ENCODE measurements around the gene USP9X.
"Not testable (repeated sequence)": the region's sequence is repeated elsewhere in the genome, so short reads cannot be mapped to it uniquely, and the experiment has no call there.

Gene USP9X

DNA sequence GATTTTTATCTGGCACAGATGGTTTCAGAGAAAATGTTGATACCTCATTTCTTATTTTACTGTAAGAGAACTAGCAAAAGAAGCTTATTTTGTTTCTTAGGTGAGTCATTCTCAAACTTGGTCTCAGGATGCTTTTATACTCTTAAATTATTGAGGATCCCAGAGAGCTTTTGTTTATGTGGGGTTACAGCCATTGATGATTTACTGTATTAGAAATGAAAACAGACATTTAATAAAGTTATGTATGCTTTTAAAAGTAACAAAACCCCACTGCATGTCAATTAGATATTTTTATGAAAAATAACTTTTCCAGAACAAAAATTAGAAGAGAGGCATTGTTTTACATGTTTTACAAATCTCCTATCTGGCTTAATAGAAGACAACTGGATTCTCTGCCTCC, 12.1 kb downstream of the USP9X start:
- Mint-ChIP-seq H3K4me1 (ENCODE audit: low read depth) (peaks cover 66% of the 10 kb centered on the region), H3K4me3 (peak overlapping the region; percentile 17), H3K9me3 (ENCODE audit: low read depth) (no peaks in the 10 kb centered on the region), H3K27ac (peak overlapping the region; percentile 54), H3K27me3 (no peaks in the 10 kb centered on the region), H3K36me3 (no peaks in the 10 kb centered on the region)

DNA sequence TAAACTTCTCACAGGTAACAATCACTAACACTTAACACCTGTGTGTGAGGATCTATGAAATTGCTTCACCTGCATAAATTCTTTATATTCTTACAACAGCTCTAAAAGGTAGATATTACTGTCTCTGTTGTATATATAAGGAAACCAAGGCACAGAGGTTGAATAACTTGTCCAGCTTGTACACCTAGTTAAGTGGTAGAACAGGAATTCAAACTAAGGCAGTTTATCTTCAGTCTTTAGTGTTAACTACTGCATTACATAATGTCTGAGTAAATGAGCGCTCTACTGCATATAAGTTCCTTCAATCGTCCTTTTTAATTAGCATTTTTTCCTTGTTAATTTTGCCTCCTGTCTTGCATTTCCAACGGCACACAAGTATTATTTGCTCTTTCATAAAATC, 15.0 kb downstream of the USP9X start:
- no peaks in the 10 kb centered on the region for H3K36me3 Mint-ChIP-seq
- H3K4me1 Mint-ChIP-seq (ENCODE audit: low read depth) = peaks cover 66% of the 10 kb centered on the region
- no peak overlapping the region for H3K4me3 Mint-ChIP-seq
- H3K27ac Mint-ChIP-seq = peak overlapping the region; percentile 66
- H3K9me3 Mint-ChIP-seq (ENCODE audit: low read depth) = no peaks in the 10 kb centered on the region
- H3K27me3 Mint-ChIP-seq = no peaks in the 10 kb centered on the region

DNA sequence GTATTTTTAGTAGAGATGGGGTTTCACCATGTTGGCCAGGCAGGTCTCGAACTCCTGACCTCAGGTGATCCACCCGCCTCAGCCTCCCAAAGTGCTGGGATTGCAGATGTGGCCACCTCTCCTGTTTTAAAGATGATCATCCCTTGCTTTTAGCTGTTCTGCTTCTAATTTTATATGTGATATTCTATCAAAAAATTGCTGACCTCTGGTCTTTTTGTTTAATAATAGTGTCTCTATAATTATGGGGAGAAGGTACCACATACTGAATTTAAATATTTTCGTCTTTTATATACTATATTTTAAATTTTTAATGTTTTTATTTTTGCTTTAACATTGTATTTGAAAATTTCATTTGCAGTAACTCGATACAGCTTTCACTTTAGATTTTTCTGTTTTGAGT, 15.6 kb downstream of the USP9X start:
- Mint-ChIP-seq H3K27me3 (no peaks in the 10 kb centered on the region), H3K36me3 (no peaks in the 10 kb centered on the region), H3K4me1 (ENCODE audit: low read depth) (peaks cover 66% of the 10 kb centered on the region), H3K9me3 (ENCODE audit: low read depth) (no peaks in the 10 kb centered on the region), H3K4me3 (no peak overlapping the region), H3K27ac (no peak overlapping the region)

DNA sequence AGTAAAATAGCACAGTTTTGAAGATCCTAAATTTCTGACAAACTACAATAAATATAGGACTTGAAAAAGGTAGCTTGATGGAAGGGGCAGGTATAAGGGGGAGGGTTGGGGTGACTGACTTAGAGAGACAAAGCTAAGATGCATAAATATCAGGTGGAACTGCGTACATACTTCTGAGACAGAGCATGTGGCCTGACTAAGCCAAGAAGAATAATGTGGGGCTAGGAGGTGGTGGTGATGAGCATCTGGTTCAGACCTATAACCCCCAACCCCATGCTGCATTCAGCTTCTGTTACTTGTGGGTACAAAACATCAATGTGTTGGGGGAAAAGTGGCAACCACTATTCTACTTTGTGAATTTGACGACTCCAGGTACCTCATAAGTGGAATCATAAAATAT, 19.8 kb downstream of the USP9X start:
- no peak overlapping the region for H3K4me3 Mint-ChIP-seq
- H3K27me3 Mint-ChIP-seq = no peaks in the 10 kb centered on the region
- no peaks in the 10 kb centered on the region for H3K9me3 Mint-ChIP-seq (ENCODE audit: low read depth)
- peaks cover 64% of the 10 kb centered on the region for H3K4me1 Mint-ChIP-seq (ENCODE audit: low read depth)
- peaks cover 4% of the 10 kb centered on the region for H3K36me3 Mint-ChIP-seq
- peak overlapping the region; percentile 58 for H3K27ac Mint-ChIP-seq

DNA sequence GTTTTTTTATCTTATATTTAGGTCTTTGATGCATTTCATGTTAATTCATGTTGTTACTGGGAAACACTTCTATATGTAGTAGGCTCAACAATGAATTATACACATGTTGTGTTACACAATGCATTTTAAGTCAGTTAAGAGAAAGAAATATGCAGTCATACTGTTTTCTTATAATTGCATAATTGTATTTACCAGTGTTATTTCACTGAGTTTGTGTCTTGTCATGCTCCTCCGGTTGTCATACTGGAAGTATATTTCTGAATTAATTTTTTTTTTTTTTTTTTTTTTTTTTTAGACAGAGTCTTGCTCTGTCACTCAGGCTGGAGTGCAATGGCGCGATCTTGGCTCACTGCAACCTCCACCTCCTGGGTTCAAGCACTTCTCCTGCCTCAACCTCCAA, 21.0 kb downstream of the USP9X start:
- H3K36me3 Mint-ChIP-seq, H3K27ac Mint-ChIP-seq: not testable (repeated sequence)
- peaks cover 72% of the 10 kb centered on the region for H3K4me1 Mint-ChIP-seq (ENCODE audit: low read depth)

DNA sequence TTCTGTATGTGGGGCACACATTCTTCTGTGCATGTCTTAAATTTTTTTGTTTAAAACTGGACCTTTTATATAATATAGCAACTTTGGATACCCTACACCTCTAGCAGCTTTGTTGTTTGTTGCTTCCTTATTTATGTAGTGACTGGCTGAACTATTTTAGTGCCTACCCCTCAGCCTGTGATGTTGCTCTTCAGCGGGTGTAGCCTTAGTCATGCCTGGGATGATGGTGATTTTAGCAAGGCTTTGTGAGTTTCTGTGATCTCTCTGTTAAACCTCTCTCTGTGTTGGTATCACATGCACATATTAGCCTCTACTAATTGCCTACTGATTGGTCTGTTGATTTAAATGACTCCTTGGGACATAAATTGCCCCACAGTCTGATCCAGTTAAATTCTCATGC, 22.8 kb downstream of the USP9X start:
- no peak overlapping the region for H3K4me3 Mint-ChIP-seq
- peaks cover 75% of the 10 kb centered on the region for H3K4me1 Mint-ChIP-seq (ENCODE audit: low read depth)
- H3K27me3 Mint-ChIP-seq = no peaks in the 10 kb centered on the region
- peaks cover 4% of the 10 kb centered on the region for H3K36me3 Mint-ChIP-seq
- no peaks in the 10 kb centered on the region for H3K9me3 Mint-ChIP-seq (ENCODE audit: low read depth)
- peak overlapping the region; percentile 64 for H3K27ac Mint-ChIP-seq

More for the DNA sequence above, 21.0 kb downstream of the USP9X start:
- H3K4me3 Mint-ChIP-seq; H3K9me3 Mint-ChIP-seq (ENCODE audit: low read depth); H3K27me3 Mint-ChIP-seq: not testable (repeated sequence)

DNA sequence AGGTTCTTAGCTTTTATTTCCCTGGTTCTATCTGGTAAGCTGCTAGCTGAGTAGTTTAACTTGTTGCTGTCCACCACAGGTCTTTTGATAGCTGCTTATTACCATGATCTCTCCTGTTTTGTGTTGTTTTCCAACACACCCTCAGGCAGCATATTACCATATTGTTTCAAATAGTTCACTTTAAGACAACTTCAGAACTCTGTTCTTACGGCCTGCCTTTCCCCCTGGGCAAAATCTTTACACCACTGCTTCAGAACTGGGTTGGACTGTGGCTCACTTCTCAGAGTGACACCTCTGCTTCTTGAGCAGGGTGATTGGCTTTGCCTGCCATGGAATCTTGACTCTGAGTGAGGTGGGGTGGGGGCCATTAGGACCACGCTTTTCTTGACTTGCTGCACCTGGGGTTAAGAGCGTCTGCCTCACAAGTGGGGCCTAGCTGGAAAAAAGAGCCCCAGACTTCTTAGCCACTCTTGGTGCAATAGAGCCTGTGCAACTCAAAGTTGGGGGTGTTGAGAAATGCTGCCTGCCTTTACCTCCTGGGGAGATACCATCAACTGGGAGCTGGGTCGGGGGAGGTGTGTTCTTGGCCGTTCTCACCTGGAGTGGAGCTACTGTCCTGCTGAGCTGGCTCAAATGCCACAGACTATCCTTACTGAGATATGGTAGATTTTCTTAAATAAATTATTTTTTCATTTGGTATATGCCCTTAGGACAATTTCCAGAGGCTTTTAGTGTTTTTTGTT, 23.4 kb downstream of the USP9X start:
- Mint-ChIP-seq H3K9me3 (ENCODE audit: low read depth) (no peaks in the 10 kb centered on the region), H3K27ac (peak overlapping the region; percentile 64), H3K4me1 (ENCODE audit: low read depth) (peaks cover 72% of the 10 kb centered on the region), H3K27me3 (no peaks in the 10 kb centered on the region), H3K36me3 (peaks cover 4% of the 10 kb centered on the region), H3K4me3 (peak overlapping the region; percentile 3)

DNA sequence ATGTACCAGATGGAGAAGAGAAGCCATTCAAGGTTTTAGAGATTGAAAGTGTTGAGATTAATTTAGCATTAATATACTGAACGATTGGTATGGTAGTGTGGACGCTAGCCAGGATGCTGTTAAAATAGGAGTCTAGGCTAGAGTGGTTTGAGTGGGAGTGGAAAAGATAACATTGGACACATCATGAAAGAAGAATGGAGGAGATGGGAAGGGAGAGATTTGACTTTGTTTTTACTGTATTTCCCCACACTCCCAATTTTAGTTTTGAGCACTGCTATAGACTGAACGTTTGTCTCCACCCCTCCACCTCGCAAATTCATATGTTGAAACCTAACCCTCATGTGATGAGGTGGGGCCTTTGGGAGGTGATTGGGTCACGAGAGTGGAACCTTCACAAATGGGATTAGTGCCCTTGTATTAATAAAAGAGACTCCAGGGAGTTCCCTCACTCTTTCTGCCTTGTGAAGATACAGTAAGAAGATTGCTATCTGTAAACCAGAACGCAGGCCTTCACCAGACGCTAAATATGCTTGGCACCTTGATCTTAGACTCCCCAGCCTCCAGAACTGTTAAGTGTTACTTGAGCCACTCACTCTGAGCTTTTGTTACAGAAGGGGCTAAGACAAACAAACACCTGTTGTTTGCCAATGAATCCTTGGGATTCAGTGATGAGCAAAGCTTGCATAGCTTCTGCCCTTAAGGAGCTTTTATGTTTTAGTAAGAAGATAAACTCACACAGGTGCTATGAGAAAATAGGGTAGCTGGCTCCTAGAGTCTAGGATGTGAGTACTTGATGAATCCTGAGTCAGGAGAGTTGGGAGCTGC, 25.8 kb downstream of the USP9X start:
- Mint-ChIP-seq H3K9me3 (ENCODE audit: low read depth) (no peaks in the 10 kb centered on the region), H3K4me3 (peak overlapping the region; percentile 52), H3K4me1 (ENCODE audit: low read depth) (peaks cover 66% of the 10 kb centered on the region), H3K27ac (peak overlapping the region; percentile 59), H3K36me3 (peaks cover 4% of the 10 kb centered on the region), H3K27me3 (no peaks in the 10 kb centered on the region)

DNA sequence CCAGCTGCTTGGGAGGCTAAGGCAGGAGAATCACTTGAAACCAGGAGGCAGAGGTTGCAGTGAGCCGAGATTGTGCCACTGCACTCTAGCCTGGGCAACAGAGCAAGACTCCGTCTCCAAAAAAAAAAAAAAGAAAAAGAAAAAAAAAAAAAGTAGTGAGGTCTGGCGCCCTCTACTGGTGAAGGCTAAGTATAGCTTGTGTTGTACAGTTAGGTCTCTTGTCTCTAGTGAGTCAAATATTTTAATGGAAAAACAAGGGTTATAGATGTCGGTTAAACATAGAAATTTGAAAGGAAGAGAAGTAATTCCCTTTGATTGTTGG, 29.8 kb downstream of the USP9X start:
- H3K9me3 Mint-ChIP-seq (ENCODE audit: low read depth); H3K36me3 Mint-ChIP-seq; H3K4me3 Mint-ChIP-seq; H3K27me3 Mint-ChIP-seq: not testable (repeated sequence)
- Mint-ChIP-seq H3K27ac (peak overlapping the region; percentile 68), H3K4me1 (ENCODE audit: low read depth) (peaks cover 73% of the 10 kb centered on the region)

DNA sequence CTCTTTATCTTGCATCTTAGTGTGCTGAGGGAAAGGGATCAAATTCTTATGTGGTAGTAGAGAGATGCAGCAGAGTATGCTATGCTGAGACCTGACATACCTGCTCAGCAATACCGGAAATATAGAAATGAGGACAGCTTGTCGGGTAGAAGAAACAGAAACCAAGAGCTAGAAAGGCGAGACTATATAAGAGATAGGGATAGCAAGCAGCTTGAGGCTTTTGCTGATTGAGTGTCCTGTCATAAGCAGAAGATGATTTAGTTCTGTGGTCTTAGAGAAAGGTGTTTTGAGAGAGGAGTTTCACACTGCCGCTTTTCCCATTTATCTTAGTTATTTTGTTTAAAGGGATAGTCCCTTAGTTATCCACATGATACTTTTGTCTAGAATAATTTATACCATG, 31.7 kb downstream of the USP9X start:
- Mint-ChIP-seq H3K27ac (peak overlapping the region; percentile 92), H3K36me3 (no peaks in the 10 kb centered on the region), H3K9me3 (ENCODE audit: low read depth) (no peaks in the 10 kb centered on the region), H3K4me1 (ENCODE audit: low read depth) (peaks cover 71% of the 10 kb centered on the region), H3K27me3 (no peaks in the 10 kb centered on the region), H3K4me3 (peak overlapping the region; percentile 76)

DNA sequence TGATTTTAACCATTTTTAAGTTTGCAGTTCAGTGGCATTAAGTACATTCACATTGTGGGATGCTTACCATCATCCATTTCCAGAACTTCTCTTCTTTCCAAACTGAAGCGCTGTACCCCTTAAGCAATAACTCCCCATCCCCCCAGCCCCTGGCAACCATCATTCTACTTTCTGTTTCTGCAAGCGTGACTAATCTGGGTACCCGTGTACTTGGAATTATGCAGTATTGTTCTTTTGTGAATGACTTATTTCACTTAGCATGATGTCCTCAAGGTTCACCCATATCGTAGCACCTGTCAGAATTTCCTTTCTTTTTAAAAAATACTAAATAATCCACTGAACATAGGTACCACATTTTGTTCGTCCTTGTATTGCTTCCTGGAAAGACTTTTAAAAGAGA, 32.9 kb downstream of the USP9X start:
- Mint-ChIP-seq H3K4me3 (peak overlapping the region; percentile 72), H3K4me1 (ENCODE audit: low read depth) (peaks cover 79% of the 10 kb centered on the region), H3K27ac (peak overlapping the region; percentile 85), H3K36me3 (no peaks in the 10 kb centered on the region), H3K9me3 (ENCODE audit: low read depth) (no peaks in the 10 kb centered on the region), H3K27me3 (no peaks in the 10 kb centered on the region)

DNA sequence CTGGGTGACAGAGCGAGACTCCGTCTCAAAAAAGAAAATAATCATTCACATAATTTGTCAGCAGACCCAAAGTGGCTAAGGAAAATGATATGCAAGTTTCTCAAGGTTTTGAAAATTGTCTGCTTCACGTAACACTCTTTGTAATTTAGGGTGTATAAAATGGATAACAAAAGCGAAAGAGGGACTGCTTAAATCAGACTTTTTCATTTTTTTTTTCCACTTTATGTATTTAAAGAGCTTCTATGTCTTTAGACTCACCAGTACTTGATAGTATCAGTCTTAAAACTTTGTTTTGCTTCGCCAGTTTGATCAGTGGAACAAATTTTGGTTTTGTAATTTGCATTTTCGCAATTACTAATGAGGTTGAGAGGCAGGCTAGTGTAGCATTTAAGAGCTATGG, 34.6 kb downstream of the USP9X start:
- peaks cover 77% of the 10 kb centered on the region for H3K4me1 Mint-ChIP-seq (ENCODE audit: low read depth)

DNA sequence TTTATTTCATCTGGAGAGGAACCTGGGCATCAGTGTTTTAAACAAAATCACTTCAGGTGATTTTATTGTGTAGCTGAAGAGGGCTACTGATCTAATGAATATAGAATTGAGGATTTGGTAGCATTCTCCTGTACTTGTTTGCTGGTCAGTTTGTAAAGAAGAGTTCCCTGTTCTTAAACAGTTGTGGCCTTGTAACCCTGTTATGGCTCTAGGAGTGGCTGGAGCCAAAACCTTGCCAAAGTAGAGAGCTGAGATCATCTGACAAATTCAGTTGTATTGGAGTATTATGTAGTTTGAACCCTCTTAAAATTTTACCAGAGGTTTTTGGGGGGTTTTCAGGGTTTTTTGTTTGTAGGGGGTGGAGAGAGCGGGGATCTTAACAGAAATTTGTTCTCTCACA, 36.5 kb downstream of the USP9X start:
- Mint-ChIP-seq H3K27ac (peak overlapping the region; percentile 72), H3K4me3 (no peak overlapping the region), H3K27me3 (no peaks in the 10 kb centered on the region), H3K4me1 (ENCODE audit: low read depth) (peaks cover 71% of the 10 kb centered on the region), H3K36me3 (no peaks in the 10 kb centered on the region), H3K9me3 (ENCODE audit: low read depth) (no peaks in the 10 kb centered on the region)

More for the DNA sequence above, 34.6 kb downstream of the USP9X start:
- Mint-ChIP-seq H3K36me3 (no peaks in the 10 kb centered on the region), H3K27ac (peak overlapping the region; percentile 85), H3K9me3 (ENCODE audit: low read depth) (no peaks in the 10 kb centered on the region), H3K4me3 (peak overlapping the region; percentile 10), H3K27me3 (no peaks in the 10 kb centered on the region)

DNA sequence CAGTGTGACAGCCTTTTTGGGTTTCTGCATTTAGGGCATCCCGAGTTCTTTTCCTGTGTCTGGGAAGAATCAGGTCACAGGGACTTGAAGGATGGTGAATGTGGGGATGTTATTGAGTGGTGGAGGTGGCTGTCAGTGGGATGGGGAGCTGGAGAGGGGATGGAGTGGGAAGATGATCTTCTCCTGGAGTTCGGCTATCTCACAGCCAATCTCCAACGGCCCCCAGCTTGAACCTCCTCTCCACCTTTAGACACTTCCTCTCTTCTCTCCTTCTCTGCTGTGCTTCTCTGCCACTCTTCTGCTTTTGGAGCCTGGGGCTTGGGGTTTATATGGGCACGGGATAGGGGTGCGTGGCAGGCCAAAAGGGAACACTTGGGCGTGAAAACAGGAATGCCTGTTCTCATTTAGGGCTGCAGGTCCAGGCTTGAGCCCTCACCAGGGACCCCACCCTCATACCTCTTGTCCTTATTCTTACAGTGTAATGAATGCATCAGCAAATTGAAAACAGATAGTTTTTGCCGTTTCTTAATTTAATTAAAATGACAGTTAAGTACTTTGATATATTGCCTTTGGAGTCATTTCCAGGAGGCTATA, 37.5 kb downstream of the USP9X start:
- no peaks in the 10 kb centered on the region for H3K36me3 Mint-ChIP-seq
- H3K9me3 Mint-ChIP-seq (ENCODE audit: low read depth) = no peaks in the 10 kb centered on the region
- H3K27ac Mint-ChIP-seq = peak overlapping the region; percentile 84
- peak overlapping the region; percentile 35 for H3K4me3 Mint-ChIP-seq
- H3K27me3 Mint-ChIP-seq = no peaks in the 10 kb centered on the region
- peaks cover 69% of the 10 kb centered on the region for H3K4me1 Mint-ChIP-seq (ENCODE audit: low read depth)

DNA sequence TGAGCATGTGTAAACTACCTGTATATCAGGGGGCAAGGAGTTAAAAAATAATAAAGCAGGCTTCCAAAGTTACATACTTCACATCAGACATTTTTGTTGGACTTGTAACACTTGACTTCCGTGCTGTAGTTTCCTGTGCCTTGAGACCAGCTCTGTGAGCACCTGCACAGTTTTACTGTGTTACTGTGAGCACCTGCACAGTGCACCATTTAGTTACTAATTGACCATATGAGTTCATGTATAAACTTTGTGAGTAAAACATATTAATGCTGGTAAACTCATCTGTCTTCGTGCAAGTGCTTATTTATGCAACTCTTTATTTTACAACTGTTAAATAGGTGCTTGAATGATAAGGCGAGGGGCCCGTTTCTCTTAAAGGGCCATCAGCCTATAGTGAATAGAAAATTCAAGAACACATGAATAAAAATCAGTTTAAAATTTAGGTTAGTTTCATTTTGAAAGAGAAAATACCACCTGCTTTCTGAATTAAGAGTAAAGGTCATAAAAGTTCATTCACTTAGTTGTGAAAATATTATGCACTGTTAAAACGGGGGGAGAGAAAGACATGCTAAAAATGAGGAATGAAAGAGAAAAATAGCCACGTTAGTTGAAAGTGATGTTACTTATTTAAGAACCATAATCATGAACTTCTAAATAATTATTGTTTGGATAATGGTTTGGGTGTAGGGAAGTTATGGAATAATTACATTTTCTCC, 42.4 kb downstream of the USP9X start:
- Mint-ChIP-seq H3K36me3 (no peaks in the 10 kb centered on the region), H3K4me3 (peak overlapping the region; percentile 36), H3K27ac (peak overlapping the region; percentile 11), H3K9me3 (ENCODE audit: low read depth) (no peaks in the 10 kb centered on the region), H3K4me1 (ENCODE audit: low read depth) (peaks cover 41% of the 10 kb centered on the region), H3K27me3 (no peaks in the 10 kb centered on the region)

All from activated naive CD8-positive, alpha-beta T cell (primary cell).